Parathyroid adenoma (tissue), 2 donors: ENCODE data around the gene VEGFD.
A peak's percentile ranks its signal among the peaks of the same experiment; 100 is the strongest.

Source experiments
- H2AFZ ChIP-seq: fragments of 300-600 bp; sonication (generic); one replicate; pipeline ENCODE4 v1.7.0; 2017; ENCODE audit warnings: antibody characterized with exemption, mild to moderate bottlenecking
- H3K27ac ChIP-seq: fragments of 300-600 bp; sonication (generic); one replicate; pipeline ENCODE4 v1.7.0; 2017
- H3K27me3 ChIP-seq: fragments of 300-600 bp; sonication (generic); one replicate; pipeline ENCODE4 v1.7.0; 2017; ENCODE audit warnings: low read length; ENCODE audit not compliant: control insufficient read depth, insufficient read depth
- H3K36me3 ChIP-seq: fragments of 300-600 bp; sonication (generic); one replicate; pipeline ENCODE4 v1.7.0; 2017; ENCODE audit warnings: low read length; ENCODE audit not compliant: control insufficient read depth, insufficient read depth
- H3K4me1 ChIP-seq: fragments of 300-600 bp; sonication (generic); one replicate; pipeline ENCODE4 v1.7.0; 2017; ENCODE audit warnings: control low read depth
- H3K4me2 ChIP-seq: fragments of 300-600 bp; sonication (generic); one replicate; pipeline ENCODE4 v1.7.0; 2017; ENCODE audit warnings: low read length
- H3K4me3 ChIP-seq: fragments of 300-600 bp; sonication (generic); one replicate; pipeline ENCODE4 v1.7.0; 2017; ENCODE audit warnings: low read depth, low read length
- H3K79me2 ChIP-seq: fragments of 300-600 bp; sonication (generic); one replicate; pipeline ENCODE4 v1.7.0; 2017; ENCODE audit warnings: control low read depth
- H3K9ac ChIP-seq: fragments of 300-600 bp; sonication (generic); one replicate; pipeline ENCODE4 v1.7.0; 2017; ENCODE audit warnings: mild to moderate bottlenecking
- H3K9me3 ChIP-seq: fragments of 300-600 bp; sonication (generic); one replicate; pipeline ENCODE4 v1.7.0; 2017; ENCODE audit warnings: low read length; ENCODE audit not compliant: control insufficient read depth
- CTCF ChIP-seq: fragments of 300-600 bp; sonication (generic); IDR thresholded peaks from one replicate; pipeline ENCODE4 v1.7.0; 2017; ENCODE audit warnings: antibody characterized with exemption, mild to moderate bottlenecking
- donor health status: primary hyperparathyroidism.

VEGFD gene

DNA sequence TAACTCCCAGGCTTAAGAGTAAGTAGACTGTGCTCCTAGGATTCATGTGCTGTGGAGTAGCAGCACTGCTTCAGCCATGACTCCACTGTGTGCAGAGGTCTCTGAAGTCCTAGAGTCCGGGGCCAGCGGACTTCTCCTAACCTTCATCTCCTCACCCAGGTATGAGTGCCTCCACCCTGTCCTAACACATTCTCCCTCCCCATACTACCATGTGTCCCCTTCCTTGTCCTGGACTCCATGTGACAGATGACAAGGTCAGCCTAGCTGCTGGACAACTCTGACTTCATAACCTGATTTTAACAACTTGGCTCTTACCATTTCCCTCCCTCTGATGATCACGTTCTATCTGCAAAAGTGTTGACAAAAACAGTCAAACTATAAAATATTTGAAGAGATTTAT lies 85.4 kb downstream of the VEGFD start:
- H3K27me3 ChIP-seq = no peaks in the 10 kb centered on the region
- H3K36me3 ChIP-seq = no peaks in the 10 kb centered on the region
- no peaks in the 10 kb centered on the region for H3K79me2 ChIP-seq
- H3K9ac ChIP-seq = no peak overlapping the region
- H3K4me2 ChIP-seq = no peak overlapping the region
- peak overlapping the region; percentile 61 for H3K27ac ChIP-seq
- H3K9me3 ChIP-seq = no peaks in the 10 kb centered on the region
- no peak overlapping the region for H2AFZ ChIP-seq
- H3K4me1 ChIP-seq = no peaks in the 10 kb centered on the region
- no peak for TF ChIP-seq CTCF
- no peak overlapping the region for H3K4me3 ChIP-seq

DNA sequence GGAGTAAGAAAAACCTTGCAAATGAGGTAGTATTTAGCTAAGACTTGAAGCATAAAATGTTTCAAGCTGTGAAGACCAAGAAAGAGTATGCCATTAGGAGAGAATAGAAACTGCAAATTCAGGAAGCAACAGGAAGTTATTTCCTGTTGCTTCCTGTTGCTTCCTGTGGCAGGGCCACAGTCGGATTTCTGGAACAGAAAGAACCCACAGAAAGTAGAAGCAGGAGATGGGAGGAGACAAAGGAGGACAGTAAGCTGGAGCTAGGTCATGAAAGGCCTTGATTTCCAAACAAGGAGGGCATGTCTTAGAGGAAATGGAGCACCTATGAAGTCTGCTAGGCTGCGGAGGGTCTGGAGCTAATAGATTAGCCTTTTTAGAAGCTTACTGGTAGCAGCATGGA lies 86.0 kb downstream of the VEGFD start:
- no peaks in the 10 kb centered on the region for H3K27me3 ChIP-seq
- no peaks in the 10 kb centered on the region for H3K9me3 ChIP-seq
- H3K4me2 ChIP-seq = no peak overlapping the region
- H3K4me3 ChIP-seq = no peak overlapping the region
- H3K27ac ChIP-seq = peak overlapping the region; percentile 61
- no peaks in the 10 kb centered on the region for H3K4me1 ChIP-seq
- H2AFZ ChIP-seq = no peak overlapping the region
- H3K79me2 ChIP-seq = no peaks in the 10 kb centered on the region
- H3K9ac ChIP-seq = no peak overlapping the region
- no peak for TF ChIP-seq CTCF
- H3K36me3 ChIP-seq = no peaks in the 10 kb centered on the region
